Activated CD8-positive, alpha-beta memory T cell treated with anti-CD3 and anti-CD28 coated beads, Interleukin-2, amount 50 U/mL, for 48 hours (primary cell): ENCODE measurements around the gene ARIH1.

ENCODE experiments used
- DNase-seq: peaks from one replicate; pipeline ENCODE4 v3.0.0-alpha.2; 2020

ARIH1 gene

GRCh38 chr15:72540606-72541237 lies 66.6 kb downstream of the ARIH1 start:
- no peak for DNase-seq

GRCh38 chr15:72541674-72542073 lies 67.5 kb downstream of the ARIH1 start:
- no peak for DNase-seq

GRCh38 chr15:72545156-72545555 lies 71.0 kb downstream of the ARIH1 start:
- no peak for DNase-seq

GRCh38 chr15:72554471-72555425 lies 80.6 kb downstream of the ARIH1 start:
- DNase-seq, result no peak

- no peak for DNase-seq
These were observed 85.7 kb downstream of the ARIH1 start for GRCh38 chr15:72559781-72560180.

GRCh38 chr15:72560458-72560857 lies 86.3 kb downstream of the ARIH1 start:
- DNase-seq, result no peak

GRCh38 chr15:72562386-72562785 lies 88.3 kb downstream of the ARIH1 start:
- no peak for DNase-seq

GRCh38 chr15:72562878-72563277 lies 88.7 kb downstream of the ARIH1 start:
- DNase-seq, result no peak

- no peak for DNase-seq
These were observed 90.0 kb downstream of the ARIH1 start for GRCh38 chr15:72564091-72564490.

GRCh38 chr15:72566973-72567372 lies 92.8 kb downstream of the ARIH1 start:
- no peak for DNase-seq

- no peak for DNase-seq
These were observed 95.9 kb downstream of the ARIH1 start for GRCh38 chr15:72570059-72570458.

- no peak for DNase-seq
These were observed 105.7 kb downstream of the ARIH1 start for GRCh38 chr15:72579814-72580213.

- DNase-seq, result no peak
These were observed 109.9 kb downstream of the ARIH1 start for GRCh38 chr15:72584006-72584405.

GRCh38 chr15:72585025-72585424 lies 110.9 kb downstream of the ARIH1 start:
- DNase-seq, result no peak

GRCh38 chr15:72585476-72586058 lies 111.4 kb downstream of the ARIH1 start:
- DNase-seq, result no peak

GRCh38 chr15:72588096-72588495 lies 114.0 kb downstream of the ARIH1 start:
- no peak for DNase-seq

- no peak for DNase-seq
These were observed 116.3 kb downstream of the ARIH1 start for GRCh38 chr15:72590427-72590826.

- DNase-seq, result no peak
These were observed 117.2 kb downstream of the ARIH1 start for GRCh38 chr15:72591361-72591760.

- DNase-seq, result no peak
These were observed 118.0 kb downstream of the ARIH1 start for GRCh38 chr15:72592097-72592496.

GRCh38 chr15:72592676-72593075 lies 118.5 kb downstream of the ARIH1 start:
- no peak for DNase-seq

GRCh38 chr15:72593838-72594237 lies 119.7 kb downstream of the ARIH1 start:
- no peak for DNase-seq

- no peak for DNase-seq
These were observed 125.8 kb downstream of the ARIH1 start for GRCh38 chr15:72599855-72600464.

GRCh38 chr15:72604794-72605193 lies 130.7 kb downstream of the ARIH1 start:
- DNase-seq, result no peak
